ENCODE data around the gene ZNRF3.

The ZNRF3 gene

GRCh38 chr22:28917747-28918549 is 34.6 kb downstream of the ZNRF3 start:
- no peaks in the 10 kb centered on the region for H3K9me3 ChIP-seq (ENCODE audit: insufficient read depth, low read length)
- no peaks in the 10 kb centered on the region for H3K27me3 ChIP-seq (ENCODE audit: insufficient read depth, insufficient read length)
- H3K4me1 ChIP-seq (ENCODE audit: insufficient read depth, insufficient read length), result peaks cover 6% of the 10 kb centered on the region
- no peak overlapping the region for H3K9ac ChIP-seq (ENCODE audit: insufficient read length, low read depth)
- no peak for DNase-seq (ENCODE audit: low read depth, low spot score)
- TF ChIP-seq SUZ12 (IDR thresholded peaks at IDR 0.05; ENCODE audit: extremely low read depth, insufficient read depth, insufficient read length), result no peak
- no peak for TF ChIP-seq YY1 (IDR thresholded peaks at IDR 0.05; ENCODE audit: insufficient read depth, insufficient read length)
- no peak for TF ChIP-seq ZNF274 (IDR thresholded peaks at IDR 0.05; ENCODE audit: low read depth, low read length)
- H3K4me3 ChIP-seq (ENCODE audit: insufficient read length, low read depth), result no peak overlapping the region
- H3K36me3 ChIP-seq (ENCODE audit: insufficient read depth, insufficient read length, low read length), result no peaks in the 10 kb centered on the region

GRCh38 chr22:28918550-28919271 is 35.3 kb downstream of the ZNRF3 start:
- Histone ChIP-seq H3K9ac (ENCODE audit: insufficient read length, low read depth) (no peak overlapping the region), H3K4me3 (ENCODE audit: insufficient read length, low read depth) (no peak overlapping the region), H3K36me3 (ENCODE audit: insufficient read depth, insufficient read length, low read length) (no peaks in the 10 kb centered on the region), H3K27me3 (ENCODE audit: insufficient read depth, insufficient read length) (no peaks in the 10 kb centered on the region), H3K4me1 (ENCODE audit: insufficient read depth, insufficient read length) (peaks cover 6% of the 10 kb centered on the region), H3K9me3 (ENCODE audit: insufficient read depth, low read length) (no peaks in the 10 kb centered on the region)
- no peak for TF ChIP-seq YY1 (IDR thresholded peaks at IDR 0.05; ENCODE audit: insufficient read depth, insufficient read length)
- TF ChIP-seq SUZ12 (IDR thresholded peaks at IDR 0.05; ENCODE audit: extremely low read depth, insufficient read depth, insufficient read length), result no peak
- TF ChIP-seq ZNF274 (IDR thresholded peaks at IDR 0.05; ENCODE audit: low read depth, low read length), result no peak
- no peak for DNase-seq (ENCODE audit: low read depth, low spot score)

DNA sequence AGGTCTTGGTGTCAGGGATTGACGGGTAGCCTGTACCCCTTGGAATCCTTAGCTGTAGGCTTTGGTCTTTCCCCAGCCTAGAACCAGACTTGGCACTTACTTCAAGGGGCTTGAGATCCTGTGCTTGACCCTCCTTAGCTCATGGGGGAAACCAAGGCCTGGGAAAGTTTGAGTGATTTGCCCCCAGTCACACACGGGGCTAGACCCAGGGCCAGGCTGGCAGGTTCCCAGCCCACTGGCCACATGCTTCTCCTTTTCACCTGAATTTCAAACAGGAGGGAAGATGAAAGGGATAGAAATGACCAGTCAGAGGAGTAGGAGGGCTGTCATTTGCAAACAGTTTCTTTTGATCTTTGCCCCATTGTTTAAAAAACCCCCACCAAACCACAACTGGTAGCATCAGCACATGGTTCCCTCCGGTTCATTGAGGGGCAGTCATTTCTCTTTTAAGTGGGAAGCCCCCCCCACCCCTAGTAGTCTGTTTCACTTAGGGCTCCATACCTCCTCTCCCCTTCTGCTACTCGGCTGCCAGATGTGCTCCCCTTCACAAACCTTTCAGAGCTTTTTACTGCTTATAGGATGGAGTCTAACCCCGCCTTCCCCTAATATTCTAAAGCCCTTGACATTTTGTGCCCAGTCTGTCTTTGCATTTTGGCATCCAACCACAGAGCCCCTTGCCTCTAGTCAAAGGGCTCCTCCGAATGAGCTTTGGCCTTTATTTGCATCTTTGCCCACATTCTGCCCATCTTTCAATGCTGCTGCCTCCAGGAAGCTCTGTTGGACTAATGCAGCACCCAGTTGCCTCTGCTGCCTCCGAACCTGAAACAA is 37.6 kb downstream of the ZNRF3 start:
- peaks cover 6% of the 10 kb centered on the region for H3K4me1 ChIP-seq (ENCODE audit: insufficient read depth, insufficient read length)
- TF ChIP-seq YY1 (IDR thresholded peaks at IDR 0.05; ENCODE audit: insufficient read depth, insufficient read length), result no peak
- TF ChIP-seq SUZ12 (IDR thresholded peaks at IDR 0.05; ENCODE audit: extremely low read depth, insufficient read depth, insufficient read length), result no peak
- TF ChIP-seq ZNF274 (IDR thresholded peaks at IDR 0.05; ENCODE audit: low read depth, low read length), result no peak
- peaks cover 2% of the 10 kb centered on the region for H3K36me3 ChIP-seq (ENCODE audit: insufficient read depth, insufficient read length, low read length)
- no peak overlapping the region for H3K4me3 ChIP-seq (ENCODE audit: insufficient read length, low read depth)
- no peaks in the 10 kb centered on the region for H3K27me3 ChIP-seq (ENCODE audit: insufficient read depth, insufficient read length)
- no peak overlapping the region for H3K9ac ChIP-seq (ENCODE audit: insufficient read length, low read depth)
- no peak for DNase-seq (ENCODE audit: low read depth, low spot score)
- no peaks in the 10 kb centered on the region for H3K9me3 ChIP-seq (ENCODE audit: insufficient read depth, low read length)

DNA sequence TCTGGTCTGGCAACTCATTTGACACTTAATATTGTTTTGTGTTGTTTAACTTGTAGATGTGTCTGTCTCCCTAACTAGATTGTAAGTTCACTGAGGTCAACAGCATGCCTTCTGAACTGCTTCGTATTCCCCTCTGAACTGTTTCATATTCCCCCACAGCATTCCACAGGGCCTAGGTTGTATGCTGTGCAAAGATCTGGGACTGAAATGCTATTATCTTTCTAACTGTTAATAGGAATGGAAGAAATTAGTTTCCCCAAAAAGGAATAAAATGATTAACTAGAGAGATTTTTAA is 38.2 kb downstream of the ZNRF3 start:
- Histone ChIP-seq H3K36me3 (ENCODE audit: insufficient read depth, insufficient read length, low read length) (peaks cover 2% of the 10 kb centered on the region), H3K9ac (ENCODE audit: insufficient read length, low read depth) (no peak overlapping the region), H3K9me3 (ENCODE audit: insufficient read depth, low read length) (no peaks in the 10 kb centered on the region), H3K27me3 (ENCODE audit: insufficient read depth, insufficient read length) (no peaks in the 10 kb centered on the region), H3K4me1 (ENCODE audit: insufficient read depth, insufficient read length) (peaks cover 6% of the 10 kb centered on the region), H3K4me3 (ENCODE audit: insufficient read length, low read depth) (no peak overlapping the region)
- DNase-seq (ENCODE audit: low read depth, low spot score), result no peak
- TF ChIP-seq SUZ12 (IDR thresholded peaks at IDR 0.05; ENCODE audit: extremely low read depth, insufficient read depth, insufficient read length) (no peak), ZNF274 (IDR thresholded peaks at IDR 0.05; ENCODE audit: low read depth, low read length) (no peak), YY1 (IDR thresholded peaks at IDR 0.05; ENCODE audit: insufficient read depth, insufficient read length) (no peak)

DNA sequence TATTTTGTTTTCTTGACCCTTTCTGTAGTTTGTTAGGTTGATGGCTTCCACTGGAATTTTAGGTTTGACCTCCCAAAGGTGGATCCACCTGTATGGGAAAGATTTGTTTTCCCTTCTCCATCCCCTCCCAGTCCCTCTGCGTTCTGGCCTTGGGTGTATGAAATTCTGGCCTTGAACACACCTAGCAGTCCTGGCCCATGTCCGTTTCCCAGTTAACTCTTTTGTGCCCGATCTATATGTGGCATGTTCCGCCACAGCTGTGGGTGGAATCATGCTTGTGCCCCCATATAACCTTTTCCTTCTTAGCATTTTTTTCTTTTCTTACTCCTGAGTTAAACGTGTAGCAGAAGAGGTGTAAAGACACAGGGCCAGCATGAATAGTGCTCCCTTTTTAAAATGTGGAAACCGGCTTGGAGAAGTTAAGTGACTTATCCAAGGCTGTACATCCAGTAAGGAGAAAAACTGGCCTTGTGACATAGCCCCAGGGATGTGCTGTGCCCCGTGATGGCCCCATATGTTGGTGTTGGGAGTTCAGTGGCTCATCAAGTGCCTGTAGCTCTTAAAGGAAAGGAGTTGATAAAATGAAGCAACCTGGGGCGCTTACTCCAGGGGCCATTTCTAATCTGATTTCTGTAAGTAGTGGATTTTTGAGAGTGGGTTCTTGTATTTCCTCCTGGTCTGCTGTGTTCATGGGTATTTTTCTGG is 39.3 kb downstream of the ZNRF3 start:
- Histone ChIP-seq H3K9me3 (ENCODE audit: insufficient read depth, low read length) (no peaks in the 10 kb centered on the region), H3K4me3 (ENCODE audit: insufficient read length, low read depth) (no peak overlapping the region), H3K4me1 (ENCODE audit: insufficient read depth, insufficient read length) (peaks cover 3% of the 10 kb centered on the region), H3K36me3 (ENCODE audit: insufficient read depth, insufficient read length, low read length) (peaks cover 2% of the 10 kb centered on the region), H3K27me3 (ENCODE audit: insufficient read depth, insufficient read length) (no peaks in the 10 kb centered on the region), H3K9ac (ENCODE audit: insufficient read length, low read depth) (no peak overlapping the region)
- no peak for DNase-seq (ENCODE audit: low read depth, low spot score)
- TF ChIP-seq SUZ12 (IDR thresholded peaks at IDR 0.05; ENCODE audit: extremely low read depth, insufficient read depth, insufficient read length), result no peak
- no peak for TF ChIP-seq YY1 (IDR thresholded peaks at IDR 0.05; ENCODE audit: insufficient read depth, insufficient read length)
- TF ChIP-seq ZNF274 (IDR thresholded peaks at IDR 0.05; ENCODE audit: low read depth, low read length), result no peak

GRCh38 chr22:28923826-28924732 is 40.7 kb downstream of the ZNRF3 start:
- H3K36me3 ChIP-seq (ENCODE audit: insufficient read depth, insufficient read length, low read length), result peaks cover 2% of the 10 kb centered on the region
- no peak overlapping the region for H3K9ac ChIP-seq (ENCODE audit: insufficient read length, low read depth)
- H3K27me3 ChIP-seq (ENCODE audit: insufficient read depth, insufficient read length), result no peaks in the 10 kb centered on the region
- TF ChIP-seq SUZ12 (IDR thresholded peaks at IDR 0.05; ENCODE audit: extremely low read depth, insufficient read depth, insufficient read length) (no peak), ZNF274 (IDR thresholded peaks at IDR 0.05; ENCODE audit: low read depth, low read length) (no peak), YY1 (IDR thresholded peaks at IDR 0.05; ENCODE audit: insufficient read depth, insufficient read length) (no peak)
- no peak for DNase-seq (ENCODE audit: low read depth, low spot score)
- no peak overlapping the region for H3K4me3 ChIP-seq (ENCODE audit: insufficient read length, low read depth)
- peaks cover 3% of the 10 kb centered on the region for H3K4me1 ChIP-seq (ENCODE audit: insufficient read depth, insufficient read length)
- H3K9me3 ChIP-seq (ENCODE audit: insufficient read depth, low read length), result no peaks in the 10 kb centered on the region

Measured in NT2/D1 (cell line).